Peyer's patch (tissue), 4 donors: ENCODE measurements around the gene TMCC3.

Experiments
- CTCF ChIP-seq, 6 experiments: fragments of 450-650 bp in 4 of 6; fragments of 200-600 bp in 2 of 6; sonication (generic) in 1 of 6; IDR thresholded peaks; one replicate each; pipeline ENCODE4 v1.5.1; 2017 to 2019; ENCODE audit warnings: antibody characterized with exemption in 6 of 6, mild to moderate bottlenecking in 3 of 6, moderate library complexity in 1 of 6
- POLR2A ChIP-seq, 2 donors: fragments of 450-650 bp; IDR thresholded peaks; one replicate each; pipeline ENCODE4 v1.5.1; 2017; ENCODE audit warnings: antibody characterized with exemption in 2 of 2, mild to moderate bottlenecking in 2 of 2, moderate library complexity in 2 of 2

- TF ChIP-seq CTCF (IDR thresholded peaks at IDR 0.05): no peak
- TF ChIP-seq POLR2A (IDR thresholded peaks at IDR 0.05): no peak
Measured at GRCh38 chr12:94697631-94698030, 47.3 kb upstream of the TMCC3 start.
